CD4-positive, CD25-positive, alpha-beta regulatory T cell (primary cell): ENCODE measurements around the gene PARD3. TPM values are rescaled to one million over a fixed set of nuclear protein-coding genes. Genes with fewer than 3 reads are reported as not detected.
"Not testable (repeated sequence)": the region's sequence is repeated elsewhere in the genome, so short reads cannot be mapped to it uniquely, and the experiment has no call there.

Source experiments
- ATAC-seq, 2 donors: fragments of 150-1000 bp; cut with Tn5 transposase; one replicate each; pipeline ENCODE4 v1.10.0; 2021; ENCODE audit warnings: low read depth in 2 of 2, moderate number of reproducible peaks in 2 of 2, moderate library complexity in 1 of 2
- DNase-seq, 3 donors: peaks; one replicate each; pipeline versions ENCODE4 v3.0.0 to v3.0.0-alpha.2; 2012 to 2022; ENCODE audit warnings: mixed read lengths in 1 of 3
- H3K27ac ChIP-seq: one replicate; pipeline ENCODE4 v1.7.0; 2013; ENCODE audit warnings: mild to moderate bottlenecking, low read length; ENCODE audit not compliant: insufficient read depth, poor library complexity, severe bottlenecking
- H3K27me3 ChIP-seq: one replicate; pipeline ENCODE4 v1.7.0; 2013; ENCODE audit warnings: low read length; ENCODE audit not compliant: control insufficient read depth, insufficient read depth
- H3K36me3 ChIP-seq: one replicate; pipeline ENCODE4 v1.7.0; 2013; ENCODE audit warnings: mild to moderate bottlenecking, low read length, moderate library complexity; ENCODE audit not compliant: control insufficient read depth, insufficient read depth
- H3K4me1 ChIP-seq: 2 replicates; pipeline ENCODE4 v1.7.0; 2013; ENCODE audit warnings: mild to moderate bottlenecking, low read length; ENCODE audit not compliant: insufficient read depth, control insufficient read depth, poor library complexity, severe bottlenecking
- H3K4me3 ChIP-seq: one replicate; pipeline ENCODE4 v1.7.0; 2013; ENCODE audit warnings: low read depth, mild to moderate bottlenecking, low read length, moderate library complexity
- H3K9me3 ChIP-seq, 2 experiments: 1 replicate in 1 of 2; 2 replicates in 1 of 2; pipeline ENCODE4 v1.7.0; 2013; ENCODE audit warnings: low read length in 2 of 2, mild to moderate bottlenecking in 1 of 2, moderate library complexity in 1 of 2; ENCODE audit not compliant: control insufficient read depth in 2 of 2
- H3K27ac Mint-ChIP-seq, 3 donors: one replicate each; pipeline ENCODE4 v1.8.0; 2020 to 2022; ENCODE audit warnings: mild to moderate bottlenecking in 3 of 3, mixed read lengths in 3 of 3, moderate library complexity in 2 of 3
- H3K27me3 Mint-ChIP-seq: one replicate; pipeline ENCODE4 v1.8.0; 2022; ENCODE audit warnings: mild to moderate bottlenecking, mixed read lengths
- H3K36me3 Mint-ChIP-seq: one replicate; pipeline ENCODE4 v1.8.0; 2020; ENCODE audit warnings: mixed read lengths
- H3K4me1 Mint-ChIP-seq, 4 donors: one replicate each; pipeline ENCODE4 v1.8.0; 2020 to 2022; ENCODE audit warnings: mixed read lengths in 4 of 4, mild to moderate bottlenecking in 1 of 4
- H3K4me3 Mint-ChIP-seq, 4 donors: one replicate each; pipeline ENCODE4 v1.8.0; 2020 to 2022; ENCODE audit warnings: mild to moderate bottlenecking in 4 of 4, mixed read lengths in 4 of 4, moderate library complexity in 3 of 4
- H3K9me3 Mint-ChIP-seq, 7 donors: one replicate each; pipeline ENCODE4 v1.8.0; 2020 to 2022; ENCODE audit warnings: mixed read lengths in 7 of 7, mild to moderate bottlenecking in 3 of 7, moderate library complexity in 2 of 7
- polyA plus RNA-seq, 4 donors: library from polyadenylated mRNA; unstranded; fragments of 300-500 nt; fragmentation: Illumina TruSeq; gene quantifications; one replicate each; pipeline ENCODE4 v1.2.3, GENCODE V29; 2021
- total RNA-seq: library from RNA; stranded (reverse); gene quantifications from one replicate; pipeline ENCODE4 v1.2.3, GENCODE V29; 2022

Gene PARD3
- total and polyA plus RNA-seq, 5 donors from 2014 or later = 0.08 to 0.79 TPM; not detected in 3

- Mint-ChIP-seq H3K36me3 (no peaks in the 10 kb centered on the region), H3K9me3 (peaks cover 0 to 2% (median 0%) of the 10 kb centered on the region in 7 donors), H3K27ac (no peak overlapping the region), H3K27me3 (peaks cover 4% of the 10 kb centered on the region), H3K4me3 (no peak overlapping the region), H3K4me1 (no peaks in the 10 kb centered on the region)
- ATAC-seq (no peak), DNase-seq (no peak)
- H3K4me1 ChIP-seq = no peaks in the 10 kb centered on the region
- H3K4me3 ChIP-seq = no peak overlapping the region
- H3K9me3 ChIP-seq = no peaks in the 10 kb centered on the region
- H3K27ac ChIP-seq = no peak overlapping the region
- no peaks in the 10 kb centered on the region for H3K27me3 ChIP-seq
- H3K36me3 ChIP-seq = no peaks in the 10 kb centered on the region
These were observed 382.5 kb downstream of the PARD3 start for GRCh38 chr10:34432589-34432988.

GRCh38 chr10:34430685-34431084 lies 384.4 kb downstream of the PARD3 start:
- H3K4me1 ChIP-seq = no peaks in the 10 kb centered on the region
- DNase-seq = no peak
- H3K36me3 Mint-ChIP-seq = no peaks in the 10 kb centered on the region
- H3K27me3 ChIP-seq = no peaks in the 10 kb centered on the region
- H3K4me3 ChIP-seq = no peak overlapping the region
- no peaks in the 10 kb centered on the region for H3K4me1 Mint-ChIP-seq
- H3K27ac ChIP-seq = no peak overlapping the region
- no peak overlapping the region for H3K27ac Mint-ChIP-seq
- no peaks in the 10 kb centered on the region for H3K9me3 ChIP-seq
- H3K27me3 Mint-ChIP-seq = peaks cover 4% of the 10 kb centered on the region
- no peak overlapping the region for H3K4me3 Mint-ChIP-seq
- H3K9me3 Mint-ChIP-seq = peaks cover 0 to 3% (median 0%) of the 10 kb centered on the region in 7 donors
- ATAC-seq = no peak
- H3K36me3 ChIP-seq = no peaks in the 10 kb centered on the region

GRCh38 chr10:34428501-34428900 lies 386.6 kb downstream of the PARD3 start:
- Mint-ChIP-seq H3K4me1 (no peaks in the 10 kb centered on the region), H3K27me3 (peaks cover 4% of the 10 kb centered on the region), H3K9me3 (peaks cover 0 to 4% (median 0%) of the 10 kb centered on the region in 7 donors), H3K36me3 (no peaks in the 10 kb centered on the region), H3K27ac (no peak overlapping the region), H3K4me3 (no peak overlapping the region)
- Histone ChIP-seq H3K4me3 (no peak overlapping the region), H3K9me3 (no peaks in the 10 kb centered on the region), H3K27me3 (no peaks in the 10 kb centered on the region), H3K27ac (no peak overlapping the region), H3K4me1 (no peaks in the 10 kb centered on the region), H3K36me3 (no peaks in the 10 kb centered on the region)
- DNase-seq = no peak
- ATAC-seq = no peak

- Mint-ChIP-seq H3K27ac (no peak overlapping the region), H3K4me3 (no peak overlapping the region), H3K27me3 (peaks cover 4% of the 10 kb centered on the region), H3K9me3 (peaks cover 0 to 4% (median 0%) of the 10 kb centered on the region in 7 donors), H3K36me3 (no peaks in the 10 kb centered on the region), H3K4me1 (no peaks in the 10 kb centered on the region)
- Histone ChIP-seq H3K9me3 (no peaks in the 10 kb centered on the region), H3K36me3 (no peaks in the 10 kb centered on the region), H3K27ac (no peak overlapping the region), H3K4me1 (no peaks in the 10 kb centered on the region), H3K4me3 (no peak overlapping the region), H3K27me3 (no peaks in the 10 kb centered on the region)
- DNase-seq = no peak
- no peak for ATAC-seq
These were observed 387.2 kb downstream of the PARD3 start for GRCh38 chr10:34427911-34428216.

GRCh38 chr10:34427158-34427910 lies 387.8 kb downstream of the PARD3 start:
- H3K27me3 Mint-ChIP-seq, H3K27ac ChIP-seq, H3K36me3 ChIP-seq, H3K27me3 ChIP-seq, H3K4me1 ChIP-seq, DNase-seq, H3K4me1 Mint-ChIP-seq, H3K4me3 ChIP-seq, H3K4me3 Mint-ChIP-seq, H3K36me3 Mint-ChIP-seq, H3K27ac Mint-ChIP-seq, H3K9me3 ChIP-seq, ATAC-seq, H3K9me3 Mint-ChIP-seq: not testable (repeated sequence)

GRCh38 chr10:34426538-34427157 lies 388.4 kb downstream of the PARD3 start:
- H3K4me3 Mint-ChIP-seq, H3K27me3 ChIP-seq, H3K36me3 ChIP-seq, H3K27me3 Mint-ChIP-seq, ATAC-seq, H3K4me1 ChIP-seq, H3K9me3 Mint-ChIP-seq, H3K27ac Mint-ChIP-seq, H3K36me3 Mint-ChIP-seq, H3K4me1 Mint-ChIP-seq, DNase-seq, H3K9me3 ChIP-seq, H3K4me3 ChIP-seq, H3K27ac ChIP-seq: not testable (repeated sequence)

GRCh38 chr10:34426041-34426440 lies 389.1 kb downstream of the PARD3 start:
- Mint-ChIP-seq H3K27me3 (peaks cover 4% of the 10 kb centered on the region), H3K36me3 (no peaks in the 10 kb centered on the region), H3K9me3 (peaks cover 0 to 4% (median 0%) of the 10 kb centered on the region in 7 donors), H3K4me3 (no peak overlapping the region), H3K27ac (peak overlapping the region in 1 of 3 donors; percentile 38), H3K4me1 (no peaks in the 10 kb centered on the region)
- no peak for ATAC-seq
- no peak overlapping the region for H3K4me3 ChIP-seq
- H3K4me1 ChIP-seq = no peaks in the 10 kb centered on the region
- H3K27ac ChIP-seq = no peak overlapping the region
- H3K9me3 ChIP-seq = no peaks in the 10 kb centered on the region
- DNase-seq = no peak
- no peaks in the 10 kb centered on the region for H3K36me3 ChIP-seq
- H3K27me3 ChIP-seq = no peaks in the 10 kb centered on the region
